Natural killer cell (primary cell): ENCODE results near the gene TTC28. TPM values are rescaled to one million over a fixed set of nuclear protein-coding genes. Genes with fewer than 3 reads are reported as not detected.

Source experiments
- ATAC-seq, 3 donors: fragments of 150-1000 bp in 2 of 3; fragments of 200-7000 bp in 1 of 3; cut with Tn5 transposase; 1 replicate in 1 of 3; 2 replicates in 2 of 3; pipeline ENCODE4 v1.10.0; 2021; ENCODE audit warnings: mild to moderate bottlenecking in 2 of 3, moderate library complexity in 2 of 3
- DNase-seq, 2 donors: peaks; one replicate each; pipeline versions ENCODE4 v3.0.0 to v3.0.0-alpha.2; 2013 to 2021; ENCODE audit warnings: mixed read lengths in 1 of 2
- H3K27ac ChIP-seq: one replicate; pipeline ENCODE4 v1.5.1; 2013; ENCODE audit warnings: mild to moderate bottlenecking, low read length
- H3K27me3 ChIP-seq: one replicate; pipeline ENCODE4 v1.6.1; 2013; ENCODE audit warnings: low read length; ENCODE audit not compliant: control insufficient read depth, insufficient read depth
- H3K36me3 ChIP-seq: one replicate; pipeline ENCODE4 v1.6.1; 2013; ENCODE audit warnings: low read length; ENCODE audit not compliant: control insufficient read depth, insufficient read depth
- H3K4me1 ChIP-seq: one replicate; pipeline ENCODE4 v1.6.1; 2013; ENCODE audit warnings: low read length; ENCODE audit not compliant: control insufficient read depth, insufficient read depth
- H3K4me3 ChIP-seq: one replicate; pipeline ENCODE4 v1.5.1; 2013; ENCODE audit warnings: low read length
- H3K9me3 ChIP-seq: one replicate; pipeline ENCODE4 v1.6.1; 2013; ENCODE audit warnings: low read length; ENCODE audit not compliant: control insufficient read depth, insufficient read depth
- H3K27ac Mint-ChIP-seq, 2 donors: one replicate each; pipeline ENCODE4 v1.8.0; 2022; ENCODE audit warnings: mild to moderate bottlenecking in 2 of 2, mixed read lengths in 2 of 2, moderate library complexity in 1 of 2
- H3K27me3 Mint-ChIP-seq, 2 donors: one replicate each; pipeline ENCODE4 v1.8.0; 2022; ENCODE audit warnings: low read depth in 2 of 2, mixed read lengths in 2 of 2
- H3K36me3 Mint-ChIP-seq: one replicate; pipeline ENCODE4 v1.8.0; 2022; ENCODE audit warnings: mixed read lengths
- H3K4me1 Mint-ChIP-seq, 2 donors: one replicate each; pipeline ENCODE4 v1.8.0; 2022; ENCODE audit warnings: mixed read lengths in 2 of 2
- H3K4me3 Mint-ChIP-seq: one replicate; pipeline ENCODE4 v1.8.0; 2022; ENCODE audit warnings: mild to moderate bottlenecking, moderate library complexity, mixed read lengths
- H3K9me3 Mint-ChIP-seq, 2 donors: one replicate each; pipeline ENCODE4 v1.8.0; 2022; ENCODE audit warnings: mixed read lengths in 2 of 2
- WGBS: methylation state at CpG from one replicate; pipeline ENCODE4 v1.1.7; 2013; ENCODE audit warnings: missing lambda C conversion rate; ENCODE audit not compliant: insufficient coverage; 5-methylcytosine and 5-hydroxymethylcytosine counted together
- intact Hi-C: fragments of 100-400 bp; cut with micrococcal nuclease; formaldehyde crosslinking; loops from one replicate; pipeline ENCODE4 v1.14.2; 2022
- total RNA-seq, 4 donors: library from RNA; stranded (reverse); fragments of 120-200 nt in 1 of 4; gene quantifications; one replicate each; pipeline versions ENCODE4 v1.2.3 to v1.2.4, GENCODE V29; 2013 to 2022
- TF ChIP-seq, protein P1 (sequence below): fragments of 200-600 bp; IDR thresholded peaks from one replicate; pipeline ENCODE4 v1.8.0; 2022; ENCODE audit warnings: antibody characterized with exemption

TTC28 gene
- total RNA-seq, 3 donors from 2014 or later (not counting 1 experiment from before 2014, with no cell fraction given), result 4.1 to 10.0 (median 8.6) TPM

DNA sequence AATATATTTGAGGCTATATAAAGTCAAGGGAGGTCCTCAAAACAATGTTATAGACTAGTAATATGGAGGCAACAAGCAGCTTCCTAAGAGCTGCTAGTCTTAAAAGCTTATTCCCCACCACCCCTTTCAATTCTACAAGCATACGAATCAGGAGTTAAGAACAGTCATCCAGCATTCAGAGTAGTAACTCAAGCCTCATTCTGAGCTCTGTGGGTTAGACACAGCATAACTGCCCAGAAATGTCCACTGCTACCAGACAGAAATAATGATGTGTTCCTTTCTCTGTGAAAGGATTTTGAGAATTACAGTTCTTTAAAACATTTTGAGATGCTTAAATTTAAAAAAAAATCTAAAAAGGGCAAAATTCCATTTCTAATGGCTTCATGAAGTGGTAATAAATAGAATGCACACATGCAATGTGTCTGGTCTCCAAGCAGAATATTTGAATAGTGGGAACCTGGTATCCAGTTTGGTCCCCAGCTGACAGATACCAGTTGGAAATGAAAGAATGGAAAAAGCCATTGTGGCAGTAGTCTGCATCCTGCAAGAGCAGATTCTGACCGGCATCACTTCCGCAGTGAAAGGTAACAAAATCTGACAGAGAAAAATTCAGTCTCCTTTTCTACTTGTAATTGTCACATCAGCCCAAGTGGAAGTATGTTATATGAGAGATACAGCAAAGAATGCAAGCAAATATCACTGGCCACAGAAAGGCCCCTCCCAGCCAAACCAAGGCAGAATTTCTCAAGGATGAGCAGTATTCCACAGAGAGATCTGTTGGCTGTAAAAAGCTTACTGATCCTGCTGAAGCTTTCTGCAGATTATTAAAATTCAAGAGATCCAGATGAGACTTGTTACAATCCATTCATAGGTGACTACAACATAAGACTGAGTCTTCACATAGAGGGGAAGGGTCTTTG is 449.8 kb downstream of the TTC28 start:
- Histone ChIP-seq H3K4me1 (no peaks in the 10 kb centered on the region), H3K36me3 (no peaks in the 10 kb centered on the region), H3K27me3 (peaks cover 2% of the 10 kb centered on the region), H3K4me3 (no peak overlapping the region), H3K27ac (no peak overlapping the region), H3K9me3 (no peaks in the 10 kb centered on the region)
- intact Hi-C loops, result no loop called here
- TF ChIP-seq, protein P1, sequence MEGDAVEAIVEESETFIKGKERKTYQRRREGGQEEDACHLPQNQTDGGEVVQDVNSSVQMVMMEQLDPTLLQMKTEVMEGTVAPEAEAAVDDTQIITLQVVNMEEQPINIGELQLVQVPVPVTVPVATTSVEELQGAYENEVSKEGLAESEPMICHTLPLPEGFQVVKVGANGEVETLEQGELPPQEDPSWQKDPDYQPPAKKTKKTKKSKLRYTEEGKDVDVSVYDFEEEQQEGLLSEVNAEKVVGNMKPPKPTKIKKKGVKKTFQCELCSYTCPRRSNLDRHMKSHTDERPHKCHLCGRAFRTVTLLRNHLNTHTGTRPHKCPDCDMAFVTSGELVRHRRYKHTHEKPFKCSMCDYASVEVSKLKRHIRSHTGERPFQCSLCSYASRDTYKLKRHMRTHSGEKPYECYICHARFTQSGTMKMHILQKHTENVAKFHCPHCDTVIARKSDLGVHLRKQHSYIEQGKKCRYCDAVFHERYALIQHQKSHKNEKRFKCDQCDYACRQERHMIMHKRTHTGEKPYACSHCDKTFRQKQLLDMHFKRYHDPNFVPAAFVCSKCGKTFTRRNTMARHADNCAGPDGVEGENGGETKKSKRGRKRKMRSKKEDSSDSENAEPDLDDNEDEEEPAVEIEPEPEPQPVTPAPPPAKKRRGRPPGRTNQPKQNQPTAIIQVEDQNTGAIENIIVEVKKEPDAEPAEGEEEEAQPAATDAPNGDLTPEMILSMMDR, result no peak
- no peak overlapping the region for H3K4me3 Mint-ChIP-seq
- no peaks in the 10 kb centered on the region for H3K4me1 Mint-ChIP-seq
- ATAC-seq (no peak), DNase-seq (no peak)
- peaks cover 0 to 25% of the 10 kb centered on the region in 2 donors for H3K27me3 Mint-ChIP-seq
- WGBS, result 96% methylated on average over 3 of the region's 3 CpGs
- H3K9me3 Mint-ChIP-seq, result no peaks in the 10 kb centered on the region
- H3K27ac Mint-ChIP-seq, result no peak overlapping the region
- no peaks in the 10 kb centered on the region for H3K36me3 Mint-ChIP-seq

- H3K4me1 Mint-ChIP-seq, result no peaks in the 10 kb centered on the region
Observed at GRCh38 chr22:28223826-28224225, 455.8 kb downstream of the TTC28 start.

DNA sequence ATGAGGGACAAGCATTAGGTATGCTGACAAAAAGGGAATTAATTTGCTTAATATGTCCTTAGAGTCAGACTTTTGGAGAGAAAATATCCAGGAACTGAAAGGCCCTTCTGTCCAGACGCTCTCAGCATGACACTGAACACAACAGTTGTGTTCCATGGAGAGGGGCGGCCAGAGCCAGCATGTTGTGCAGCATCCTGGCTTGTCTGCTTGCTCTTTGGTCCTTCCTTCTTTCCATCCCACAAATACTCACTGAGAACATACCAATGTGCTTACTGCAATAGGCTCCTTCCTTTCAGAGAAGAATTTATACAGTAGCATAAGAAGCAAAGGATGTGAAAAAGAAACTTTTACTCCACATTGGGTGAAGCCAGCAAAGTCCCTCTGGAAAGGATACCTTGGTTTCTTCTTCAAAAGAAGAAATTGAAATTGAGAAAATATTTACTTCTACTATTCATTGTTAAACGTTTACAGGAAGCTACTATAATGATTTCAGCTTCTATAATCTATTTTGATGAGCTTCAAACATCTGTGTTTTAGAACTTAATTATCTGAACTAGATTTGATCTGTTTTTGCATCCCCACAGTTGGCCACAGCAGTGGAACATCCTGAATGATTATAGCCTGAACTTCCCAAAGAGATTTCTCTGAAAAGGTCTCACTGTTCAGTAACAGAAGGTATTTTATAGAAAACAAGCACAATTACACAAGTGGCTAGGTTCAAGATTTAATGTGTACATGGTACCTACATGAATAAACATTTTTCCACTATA is 456.5 kb downstream of the TTC28 start:
- H3K4me1 Mint-ChIP-seq, result no peaks in the 10 kb centered on the region
- ATAC-seq, result no peak
- H3K9me3 Mint-ChIP-seq, result no peaks in the 10 kb centered on the region
- H3K36me3 Mint-ChIP-seq, result no peaks in the 10 kb centered on the region
- intact Hi-C loops, result no loop called here
- H3K27me3 ChIP-seq, result no peaks in the 10 kb centered on the region
- no peaks in the 10 kb centered on the region for H3K9me3 ChIP-seq
- H3K27ac Mint-ChIP-seq, result no peak overlapping the region
- WGBS, result 83% methylated on average over 2 of the region's 3 CpGs
- H3K4me3 ChIP-seq, result no peak overlapping the region
- no peak overlapping the region for H3K4me3 Mint-ChIP-seq
- TF ChIP-seq, protein P1, result no peak
- no peak overlapping the region for H3K27ac ChIP-seq
- H3K4me1 ChIP-seq, result no peaks in the 10 kb centered on the region
- DNase-seq, result no peak
- peaks cover 0 to 6% of the 10 kb centered on the region in 2 donors for H3K27me3 Mint-ChIP-seq
- H3K36me3 ChIP-seq, result no peaks in the 10 kb centered on the region

More at GRCh38 chr22:28223826-28224225, 455.8 kb downstream of the TTC28 start:
- H3K27ac Mint-ChIP-seq, result no peak overlapping the region
- Histone ChIP-seq H3K4me1 (no peaks in the 10 kb centered on the region), H3K27ac (no peak overlapping the region), H3K36me3 (no peaks in the 10 kb centered on the region), H3K27me3 (no peaks in the 10 kb centered on the region), H3K4me3 (no peak overlapping the region), H3K9me3 (no peaks in the 10 kb centered on the region)
- 72% methylated on average over 7 of the region's 7 CpGs for WGBS
- ATAC-seq (no peak), DNase-seq (no peak)
- TF ChIP-seq, protein P1, result no peak
- H3K9me3 Mint-ChIP-seq, result no peaks in the 10 kb centered on the region
- intact Hi-C loops, result no loop called here
- no peak overlapping the region for H3K4me3 Mint-ChIP-seq
- peaks cover 0 to 7% of the 10 kb centered on the region in 2 donors for H3K27me3 Mint-ChIP-seq
- H3K36me3 Mint-ChIP-seq, result no peaks in the 10 kb centered on the region
